ENCODE results near the gene ATP10A.

Gene ATP10A

GRCh38 chr15:25767356-25768151, 95.6 kb downstream of the ATP10A start:
- H3K4me3 ChIP-seq (ENCODE audit: low read length) = no peak overlapping the region
- no peak for DNase-seq (ENCODE audit: low read depth)
- TF ChIP-seq, protein P1, sequence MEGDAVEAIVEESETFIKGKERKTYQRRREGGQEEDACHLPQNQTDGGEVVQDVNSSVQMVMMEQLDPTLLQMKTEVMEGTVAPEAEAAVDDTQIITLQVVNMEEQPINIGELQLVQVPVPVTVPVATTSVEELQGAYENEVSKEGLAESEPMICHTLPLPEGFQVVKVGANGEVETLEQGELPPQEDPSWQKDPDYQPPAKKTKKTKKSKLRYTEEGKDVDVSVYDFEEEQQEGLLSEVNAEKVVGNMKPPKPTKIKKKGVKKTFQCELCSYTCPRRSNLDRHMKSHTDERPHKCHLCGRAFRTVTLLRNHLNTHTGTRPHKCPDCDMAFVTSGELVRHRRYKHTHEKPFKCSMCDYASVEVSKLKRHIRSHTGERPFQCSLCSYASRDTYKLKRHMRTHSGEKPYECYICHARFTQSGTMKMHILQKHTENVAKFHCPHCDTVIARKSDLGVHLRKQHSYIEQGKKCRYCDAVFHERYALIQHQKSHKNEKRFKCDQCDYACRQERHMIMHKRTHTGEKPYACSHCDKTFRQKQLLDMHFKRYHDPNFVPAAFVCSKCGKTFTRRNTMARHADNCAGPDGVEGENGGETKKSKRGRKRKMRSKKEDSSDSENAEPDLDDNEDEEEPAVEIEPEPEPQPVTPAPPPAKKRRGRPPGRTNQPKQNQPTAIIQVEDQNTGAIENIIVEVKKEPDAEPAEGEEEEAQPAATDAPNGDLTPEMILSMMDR (conservative IDR thresholded peaks at IDR 0.05; ENCODE audit: low read length) = no peak

GRCh38 chr15:25766417-25766816, 96.7 kb downstream of the ATP10A start:
- H3K4me3 ChIP-seq (ENCODE audit: low read length) = no peak overlapping the region
- TF ChIP-seq, protein P1 (conservative IDR thresholded peaks at IDR 0.05; ENCODE audit: low read length) = no peak
- no peak for DNase-seq (ENCODE audit: low read depth)

DNA sequence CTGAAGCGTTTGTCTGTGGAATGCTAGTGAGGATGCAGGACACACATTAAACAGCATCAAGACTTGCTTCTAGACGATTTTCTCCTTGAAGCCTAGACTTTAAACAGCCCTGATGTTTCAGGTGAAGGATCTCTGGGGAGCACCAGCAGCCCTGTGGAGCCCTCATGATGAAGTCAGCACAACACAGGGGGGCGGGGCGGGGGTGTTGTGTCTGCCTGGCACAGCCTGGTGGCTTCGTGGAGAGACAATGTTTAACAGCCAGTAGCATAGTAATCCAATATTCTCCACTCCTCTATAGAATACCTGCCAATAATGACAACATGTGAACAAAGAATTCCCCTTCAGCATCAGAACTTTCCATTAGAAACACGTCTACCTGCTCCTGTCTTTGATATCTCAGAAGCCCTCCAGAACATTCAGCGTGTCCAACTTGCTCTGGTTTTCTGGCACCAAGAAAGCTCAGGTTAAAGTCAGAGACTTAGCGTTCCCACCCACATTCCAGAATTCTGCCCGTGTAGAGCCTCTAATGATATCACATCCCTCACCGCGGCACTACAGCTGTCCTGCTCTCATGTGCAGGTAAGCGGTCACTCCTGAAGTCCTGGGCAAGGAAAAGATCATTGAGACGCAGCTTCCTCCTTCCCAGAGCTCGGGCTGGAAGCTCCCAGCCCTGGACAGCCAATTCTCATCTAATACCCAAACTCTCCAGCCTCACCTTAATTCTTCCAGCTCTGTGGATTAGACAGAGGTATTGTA, 98.0 kb downstream of the ATP10A start:
- TF ChIP-seq, protein P1 (conservative IDR thresholded peaks at IDR 0.05; ENCODE audit: low read length) = no peak
- DNase-seq (ENCODE audit: low read depth) = no peak
- no peak overlapping the region for H3K4me3 ChIP-seq (ENCODE audit: low read length)

- TF ChIP-seq, protein P1 (conservative IDR thresholded peaks at IDR 0.05; ENCODE audit: low read length) = no peak
- H3K4me3 ChIP-seq (ENCODE audit: low read length) = no peak overlapping the region
- DNase-seq (ENCODE audit: low read depth) = no peak
These were observed 99.2 kb downstream of the ATP10A start for GRCh38 chr15:25763954-25764353.

DNA sequence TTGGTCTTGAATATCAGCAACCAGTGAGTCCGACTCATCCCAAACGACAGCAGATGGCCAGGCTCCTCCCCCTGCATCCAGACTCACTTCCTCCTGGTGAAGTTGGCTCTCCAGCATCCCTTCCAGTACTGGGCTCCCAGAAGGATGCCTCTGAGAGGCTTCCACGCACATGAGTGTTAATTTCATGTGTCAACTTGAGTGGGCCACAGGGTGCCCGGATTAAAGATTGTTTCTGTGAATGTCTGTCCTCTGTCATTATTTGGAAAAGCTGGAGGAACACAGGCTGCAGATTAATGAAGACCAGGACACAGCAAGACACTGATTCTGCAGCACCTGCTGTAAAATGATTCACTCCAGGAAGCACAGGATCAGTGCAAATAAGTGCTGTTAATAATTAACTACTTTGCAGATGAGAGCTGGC, 99.8 kb downstream of the ATP10A start:
- TF ChIP-seq, protein P1 (conservative IDR thresholded peaks at IDR 0.05; ENCODE audit: low read length) = no peak
- H3K4me3 ChIP-seq (ENCODE audit: low read length) = no peak overlapping the region
- DNase-seq (ENCODE audit: low read depth) = peak; percentile 25

DNA sequence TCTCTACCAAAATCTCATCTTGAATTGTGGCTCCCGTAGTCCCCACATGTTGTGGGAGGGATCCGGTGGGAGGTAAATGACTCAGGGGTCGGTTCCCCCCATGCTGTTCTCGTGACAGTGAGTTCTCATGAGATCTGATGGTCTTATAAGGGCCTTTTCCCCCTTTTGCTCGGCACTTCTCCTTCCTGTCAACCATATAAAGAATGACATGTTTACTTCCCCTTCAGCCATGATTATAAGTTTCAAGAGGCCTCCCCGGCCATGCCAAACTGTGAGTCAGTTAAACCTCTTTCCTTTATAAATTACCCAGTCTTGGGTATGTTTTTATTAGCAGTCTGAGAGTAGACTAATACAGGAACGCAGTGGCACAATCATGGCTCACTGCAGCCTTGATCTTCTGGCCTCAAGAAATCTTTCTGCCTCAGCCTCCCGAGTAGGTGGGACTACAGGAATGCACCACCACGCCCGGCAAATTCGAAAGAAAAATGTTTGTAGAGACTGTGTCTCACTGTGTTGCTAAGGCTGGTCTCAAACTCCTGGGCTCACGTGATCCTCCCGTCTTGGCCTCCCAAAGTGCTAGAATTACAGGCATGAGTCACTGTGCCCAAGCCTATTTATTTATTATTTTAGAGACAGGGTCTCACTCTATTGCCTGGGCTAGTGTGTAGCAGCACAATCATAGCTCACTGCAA, 101.0 kb downstream of the ATP10A start:
- no peak for DNase-seq (ENCODE audit: low read depth)
- H3K4me3 ChIP-seq (ENCODE audit: low read length) = no peak overlapping the region
- TF ChIP-seq, protein P1 (conservative IDR thresholded peaks at IDR 0.05; ENCODE audit: low read length) = no peak

All from AG10803 (cell line).